Colonic mucosa (tissue), 4 donors: ENCODE data around the gene RPL28. TPM values are rescaled to one million over a fixed set of nuclear protein-coding genes. Genes with fewer than 3 reads are reported as not detected.
A peak's percentile ranks its signal among the peaks of the same experiment; 100 is the strongest.
"Not testable (repeated sequence)": the region's sequence is repeated elsewhere in the genome, so short reads cannot be mapped to it uniquely, and the experiment has no call there.

Source experiments
- DNase-seq: peaks from one replicate; pipeline ENCODE4 v3.0.0-alpha.2; 2020
- H3K27ac ChIP-seq: fragments of 200-600 bp; one replicate; pipeline ENCODE4 v1.8.0; 2021
- H3K27me3 ChIP-seq: fragments of 200-600 bp; one replicate; pipeline ENCODE4 v1.8.0; 2021
- H3K36me3 ChIP-seq: fragments of 200-600 bp; one replicate; pipeline ENCODE4 v1.8.0; 2021
- H3K4me1 ChIP-seq: fragments of 200-600 bp; one replicate; pipeline ENCODE4 v1.8.0; 2021; ENCODE audit warnings: mild to moderate bottlenecking
- H3K4me3 ChIP-seq: fragments of 200-600 bp; one replicate; pipeline ENCODE4 v1.8.0; 2021
- H3K9ac ChIP-seq, 2 donors: one replicate each; pipeline ENCODE4 v1.7.0; 2013; ENCODE audit warnings: control low read depth in 2 of 2, low read depth in 2 of 2, low read length in 2 of 2
- H3K9me3 ChIP-seq: fragments of 200-600 bp; one replicate; pipeline ENCODE4 v1.8.0; 2021
- CTCF ChIP-seq: fragments of 200-600 bp; IDR thresholded peaks from one replicate; pipeline ENCODE4 v1.8.0; 2022; ENCODE audit warnings: antibody characterized with exemption, mild to moderate bottlenecking
- intact Hi-C: fragments of 100-400 bp; cut with DNase I; formaldehyde crosslinking; loops from one replicate; pipeline ENCODE4 v1.14.1; 2022
- total RNA-seq, 2 donors: library from RNA; stranded (reverse); fragmentation: NEBNext Ultra II Directional in 1 of 2; extraction: Animal tissue kit (Norgen Biotek cat#: 25700) in 1 of 2; gene quantifications; one replicate each; pipeline ENCODE4 v1.2.1, GENCODE V29; 2021
- donor health status: healthy.
- donor health status: DM: no; HTN: no; CAD: no.
- donor health status: DM: no; HTN: no; CAD: no.

The RPL28 gene
- total RNA-seq, 2 donors from 2014 or later = 1,447 to 1,819 TPM

- peak overlapping the region; percentile 97 for H3K4me3 ChIP-seq
- intact Hi-C loops = no loop called here
- TF ChIP-seq CTCF = no peak
- no peaks in the 10 kb centered on the region for H3K27me3 ChIP-seq
- no peaks in the 10 kb centered on the region for H3K9me3 ChIP-seq
- peaks cover 3% of the 10 kb centered on the region for H3K36me3 ChIP-seq
- peaks cover 6% of the 10 kb centered on the region for H3K4me1 ChIP-seq
- H3K9ac ChIP-seq = peak overlapping the region; percentile 81 to 97
- H3K27ac ChIP-seq = peak overlapping the region; percentile 92
- DNase-seq = peak; percentile 98
Observed at GRCh38 chr19:55407800-55408532, 22.2 kb downstream of the RPL28 start.

GRCh38 chr19:55408533-55408872 lies 22.8 kb downstream of the RPL28 start:
- Histone ChIP-seq H3K4me1 (peaks cover 6% of the 10 kb centered on the region), H3K9me3 (no peaks in the 10 kb centered on the region), H3K27ac (peak overlapping the region; percentile 92), H3K9ac (peak overlapping the region in 1 of 2 donors; percentile 81), H3K27me3 (no peaks in the 10 kb centered on the region), H3K4me3 (peak overlapping the region; percentile 97), H3K36me3 (no peaks in the 10 kb centered on the region)
- intact Hi-C loops = no loop called here
- no peak for DNase-seq
- no peak for TF ChIP-seq CTCF

GRCh38 chr19:55409179-55409578 lies 23.4 kb downstream of the RPL28 start:
- H3K4me1 ChIP-seq, H3K27me3 ChIP-seq, H3K9ac ChIP-seq, H3K36me3 ChIP-seq, H3K4me3 ChIP-seq, intact Hi-C loops, H3K27ac ChIP-seq, DNase-seq, H3K9me3 ChIP-seq: not testable (repeated sequence)

- H3K36me3 ChIP-seq = no peaks in the 10 kb centered on the region
- H3K4me1 ChIP-seq = peaks cover 6% of the 10 kb centered on the region
- intact Hi-C loops = no loop called here
- no peaks in the 10 kb centered on the region for H3K9me3 ChIP-seq
- H3K9ac ChIP-seq = no peak overlapping the region
- no peak for TF ChIP-seq CTCF
- no peak overlapping the region for H3K4me3 ChIP-seq
- no peaks in the 10 kb centered on the region for H3K27me3 ChIP-seq
- no peak for DNase-seq
- H3K27ac ChIP-seq = no peak overlapping the region
Observed at GRCh38 chr19:55410168-55410567, 24.4 kb downstream of the RPL28 start.

- Histone ChIP-seq H3K9me3 (no peaks in the 10 kb centered on the region), H3K27ac (no peak overlapping the region), H3K4me1 (no peaks in the 10 kb centered on the region), H3K9ac (no peak overlapping the region), H3K4me3 (no peak overlapping the region), H3K27me3 (no peaks in the 10 kb centered on the region), H3K36me3 (no peaks in the 10 kb centered on the region)
- peak; percentile 73 for DNase-seq
- peak; percentile 55 for TF ChIP-seq CTCF
- intact Hi-C loops = loop anchor here (5.0 kb wide), 2 partner anchors 126 to 276 kb away; no protein-coding TSS in a partner anchor
Observed at GRCh38 chr19:55418185-55418584, 32.5 kb downstream of the RPL28 start.

- no peaks in the 10 kb centered on the region for H3K4me1 ChIP-seq
- intact Hi-C loops = loop anchor here (5.0 kb wide), 2 partner anchors 127 to 277 kb away; no protein-coding TSS in a partner anchor
- no peak for TF ChIP-seq CTCF
- H3K27ac ChIP-seq = no peak overlapping the region
- no peak overlapping the region for H3K9ac ChIP-seq
- no peak for DNase-seq
- H3K9me3 ChIP-seq = no peaks in the 10 kb centered on the region
- H3K36me3 ChIP-seq = no peaks in the 10 kb centered on the region
- no peaks in the 10 kb centered on the region for H3K27me3 ChIP-seq
- H3K4me3 ChIP-seq = no peak overlapping the region
Observed at GRCh38 chr19:55419103-55419502, 33.4 kb downstream of the RPL28 start.
